HepG2 (cell line): ENCODE data around the gene RAB22A. TPM values are rescaled to one million over a fixed set of nuclear protein-coding genes. Genes with fewer than 3 reads are reported as not detected.

Source experiments
- CENPT ChIP-seq: sonication (generic); formaldehyde crosslinking; IDR thresholded peaks from 2 replicates; pipeline ENCODE4 v1.8.0; 2022; ENCODE audit warnings: low read depth, mild to moderate bottlenecking, moderate library complexity, missing genetic modification reagents
- GMEB1 ChIP-seq: sonication (generic); formaldehyde crosslinking; IDR thresholded peaks from 2 replicates; pipeline ENCODE4 v1.5.1; 2020; ENCODE audit warnings: missing genetic modification reagents, mild to moderate bottlenecking, borderline replicate concordance
- HIVEP1 ChIP-seq: sonication (generic); formaldehyde crosslinking; IDR thresholded peaks from 2 replicates; pipeline ENCODE4 v1.4.0; 2020; ENCODE audit warnings: mild to moderate bottlenecking, missing genetic modification reagents
- SOX13 ChIP-seq, 3 experiments: fragments of 450-650 bp in 1 of 3; sonication (generic) in 1 of 3; formaldehyde crosslinking in 1 of 3; IDR thresholded peaks in 2 of 3; conservative IDR thresholded peaks in 1 of 3; 2 replicates each; pipeline versions ENCODE4 v1.5.0 to v1.6.1; 2016 to 2020; ENCODE audit warnings: antibody characterized with exemption in 1 of 3, mild to moderate bottlenecking in 1 of 3, missing compliant biosample characterization in 1 of 3, missing genetic modification reagents in 1 of 3, moderate library complexity in 1 of 3
- SP2 ChIP-seq: sonication (generic); formaldehyde crosslinking; IDR thresholded peaks from 2 replicates; pipeline ENCODE4 v1.5.1; 2020; ENCODE audit warnings: mild to moderate bottlenecking, missing genetic modification reagents
- TAF15 ChIP-seq: fragments of 200-400 bp; formaldehyde crosslinking; IDR thresholded peaks from one replicate; pipeline ENCODE4 v1.6.1; 2018; ENCODE audit warnings: mild to moderate bottlenecking, low read depth, low read length; ENCODE audit not compliant: poor library complexity, severe bottlenecking
- TCF12 ChIP-seq, 2 experiments: fragments of 450-650 bp in 1 of 2; sonication (generic) in 1 of 2; formaldehyde crosslinking in 1 of 2; IDR thresholded peaks; 2 replicates each; pipeline versions ENCODE4 v1.6.1 to v1.8.0; 2017 to 2022; ENCODE audit warnings: antibody characterized with exemption in 1 of 2, mild to moderate bottlenecking in 1 of 2, missing genetic modification reagents in 1 of 2, moderate library complexity in 1 of 2
- USF2 ChIP-seq, 2 experiments: sonication (generic) in 1 of 2; formaldehyde crosslinking in 1 of 2; IDR thresholded peaks; 2 replicates each; pipeline versions ENCODE4 v1.5.1 to v1.6.1; 2011 to 2020; ENCODE audit warnings: borderline replicate concordance in 1 of 2, low read depth in 1 of 2, low read length in 1 of 2, mild to moderate bottlenecking in 1 of 2, missing genetic modification reagents in 1 of 2, moderate library complexity in 1 of 2
- ZBTB26 ChIP-seq: IDR thresholded peaks from 2 replicates; pipeline ENCODE4 v1.6.1; 2016; ENCODE audit warnings: missing compliant biosample characterization, missing genetic modification reagents, borderline replicate concordance
- ZFP36L1 ChIP-seq: sonication (generic); formaldehyde crosslinking; IDR thresholded peaks from 2 replicates; pipeline ENCODE4 v1.8.0; 2022; ENCODE audit warnings: mild to moderate bottlenecking, missing genetic modification reagents, moderate library complexity
- ZFX ChIP-seq: sonication (generic); formaldehyde crosslinking; IDR thresholded peaks from 2 replicates; pipeline ENCODE4 v1.4.0; 2020; ENCODE audit warnings: mild to moderate bottlenecking, low read depth, missing genetic modification reagents, moderate library complexity
- ZNF264 ChIP-seq: sonication (generic); formaldehyde crosslinking; IDR thresholded peaks from 2 replicates; pipeline ENCODE4 v1.4.0; 2020; ENCODE audit warnings: missing genetic modification reagents
- ZNF274 ChIP-seq: sonication (generic); formaldehyde crosslinking; IDR thresholded peaks from 2 replicates; pipeline ENCODE4 v1.5.1; 2020; ENCODE audit warnings: mild to moderate bottlenecking, missing genetic modification reagents
- ZNF567 ChIP-seq: sonication (generic); formaldehyde crosslinking; IDR thresholded peaks from 2 replicates; pipeline ENCODE4 v1.8.1; 2023; ENCODE audit warnings: mild to moderate bottlenecking, missing genetic modification reagents, borderline replicate concordance
- ZNF770 ChIP-seq: sonication (generic); formaldehyde crosslinking; IDR thresholded peaks from 2 replicates; pipeline ENCODE4 v1.5.0; 2020; ENCODE audit warnings: mild to moderate bottlenecking, missing genetic modification reagents
- ZNF775 ChIP-seq: sonication (generic); formaldehyde crosslinking; IDR thresholded peaks from 2 replicates; pipeline ENCODE4 v1.4.0; 2020; ENCODE audit warnings: missing genetic modification reagents, mild to moderate bottlenecking, moderate library complexity, borderline replicate concordance
- ZNF782 ChIP-seq: sonication (generic); formaldehyde crosslinking; IDR thresholded peaks from 2 replicates; pipeline ENCODE4 v1.4.0; 2020; ENCODE audit warnings: missing genetic modification reagents, mild to moderate bottlenecking, borderline replicate concordance
- polyA plus RNA-seq, 8 experiments: library from polyadenylated mRNA; depleted of rRNA in 3 of 8; stranded (reverse) in 7 of 8; unstranded in 1 of 8; fragments of >200 nt; fragmentation: Illumina TruSeq in 4 of 8; extraction: Trizol in 4 of 8; gene quantifications; 2 replicates each; pipeline versions ENCODE4 v1.2.1 to v1.2.3, GENCODE V29; 2011 to 2016; ENCODE audit warnings: low read depth in 4 of 8, missing spikeins in 1 of 8, mixed read lengths in 1 of 8; ENCODE audit not compliant: insufficient read depth in 1 of 8
- total RNA-seq, 5 experiments: library from RNA; depleted of rRNA; stranded (reverse); fragments of >200 nt; fragmentation: Illumina TruSeq; extraction: Trizol; gene quantifications; 2 replicates each; pipeline ENCODE4 v1.2.3, GENCODE V29; 2016; ENCODE audit warnings: low read depth in 1 of 5
- TF ChIP-seq, protein P1 (sequence below): sonication (generic); formaldehyde crosslinking; IDR thresholded peaks from 2 replicates; pipeline ENCODE4 v1.5.1; 2020; ENCODE audit warnings: missing genetic modification reagents, mild to moderate bottlenecking, borderline replicate concordance

Gene RAB22A
- total and polyA plus RNA-seq, 2 of the 13 experiments (the other 11 are each of a cell fraction or from before 2014, with no cell fraction given): 10.7 to 11.2 TPM

- TF ChIP-seq, protein P1, sequence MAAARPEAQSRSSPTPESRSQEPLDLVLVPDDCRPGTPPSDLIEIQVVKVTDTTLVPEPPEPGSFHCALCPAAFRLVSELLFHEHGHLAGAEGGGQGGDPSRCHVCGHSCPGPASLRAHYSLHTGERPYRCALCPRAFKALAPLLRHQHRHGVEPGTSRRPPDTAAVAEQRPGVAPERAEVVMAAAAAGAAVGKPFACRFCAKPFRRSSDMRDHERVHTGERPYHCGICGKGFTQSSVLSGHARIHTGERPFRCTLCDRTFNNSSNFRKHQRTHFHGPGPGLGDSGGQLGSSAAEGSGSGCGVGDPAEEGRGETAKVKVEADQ (CRISPR knock-in tag): peak; percentile 39; the same call in 1 of the 2 replicates
- TF ChIP-seq ZNF264 (CRISPR knock-in tag) (no peak), ZNF770 (CRISPR knock-in tag) (no peak), ZNF274 (CRISPR knock-in tag) (no peak; the same call in none of the 2 replicates), GMEB1 (no peak; the same call in 1 of the 2 replicates), CENPT (peak; percentile 58; the same call in 1 of the 2 replicates), ZNF775 (CRISPR knock-in tag) (no peak), USF2 (IDR thresholded peaks at IDR 0.05; ENCODE audit: low read depth, low read length) (peak; percentile 30; the same call in 1 of the 2 replicates), USF2 (CRISPR knock-in tag; IDR thresholded peaks at IDR 0.05; ENCODE audit: borderline replicate concordance) (no peak), TAF15 (no peak), ZNF567 (CRISPR knock-in tag) (no peak), TCF12 (IDR thresholded peaks at IDR 0.05) (no peak), TCF12 (CRISPR knock-in tag; IDR thresholded peaks at IDR 0.05) (peak; percentile 70; the same call in 1 of the 2 replicates), HIVEP1 (CRISPR knock-in tag) (no peak), ZNF782 (CRISPR knock-in tag) (no peak; the same call in 1 of the 2 replicates), ZFX (CRISPR knock-in tag) (peak; percentile 95), ZFP36L1 (CRISPR knock-in tag) (no peak), SOX13 (IDR thresholded peaks at IDR 0.05) (no peak), SOX13 (CRISPR knock-in tag; conservative IDR thresholded peaks at IDR 0.05 in 1 of 2, IDR thresholded peaks at IDR 0.05 in 1 of 2) (0 out of 4 replicates have a peak, but pooled peaks of 1 of the 2 experiments have one; percentile 7), SP2 (CRISPR knock-in tag) (peak; percentile 56), ZBTB26 (no peak)
Measured at GRCh38 chr20:58309591-58310290, at the start of gene RAB22A (continued).
